GM19025 (cell line): ENCODE data around the gene IL31RA.

Experiments
- ATAC-seq: cut with Tn5 transposase; IDR thresholded peaks from one replicate; pipeline ENCODE4 v1.9.1; 2021; ENCODE audit warnings: mild to moderate bottlenecking, low read depth, moderate library complexity; ENCODE audit not compliant: unreplicated experiment

The IL31RA gene

GRCh38 chr5:55899344-55899743 lies 48.2 kb downstream of the IL31RA start:
- no peak for ATAC-seq

- no peak for ATAC-seq
Measured at GRCh38 chr5:55900068-55900467, 48.9 kb downstream of the IL31RA start.

GRCh38 chr5:55900776-55901175 lies 49.6 kb downstream of the IL31RA start:
- no peak for ATAC-seq

- ATAC-seq, result no peak
Measured at GRCh38 chr5:55902696-55903095, 51.5 kb downstream of the IL31RA start.

GRCh38 chr5:55903121-55903701 lies 52.1 kb downstream of the IL31RA start:
- ATAC-seq, result peak; percentile 97

- no peak for ATAC-seq
Measured at GRCh38 chr5:55904152-55904551, 53.0 kb downstream of the IL31RA start.

GRCh38 chr5:55905251-55905650 lies 54.1 kb downstream of the IL31RA start:
- ATAC-seq, result no peak

GRCh38 chr5:55907927-55908326 lies 56.8 kb downstream of the IL31RA start:
- ATAC-seq, result no peak

GRCh38 chr5:55908804-55909203 lies 57.6 kb downstream of the IL31RA start:
- no peak for ATAC-seq

GRCh38 chr5:55911784-55912653 lies 60.9 kb downstream of the IL31RA start:
- ATAC-seq, result no peak

GRCh38 chr5:55913466-55914413 lies 62.6 kb downstream of the IL31RA start:
- ATAC-seq, result peak; percentile 94

GRCh38 chr5:55914971-55915370 lies 63.8 kb downstream of the IL31RA start:
- ATAC-seq, result no peak

GRCh38 chr5:55915783-55916182 lies 64.6 kb downstream of the IL31RA start:
- no peak for ATAC-seq

GRCh38 chr5:55916986-55917385 lies 65.8 kb downstream of the IL31RA start:
- no peak for ATAC-seq

- ATAC-seq, result no peak
Measured at GRCh38 chr5:55917402-55918086, 66.4 kb downstream of the IL31RA start.

GRCh38 chr5:55918087-55919035 lies 67.2 kb downstream of the IL31RA start:
- no peak for ATAC-seq

GRCh38 chr5:55919625-55920024 lies 68.5 kb downstream of the IL31RA start:
- ATAC-seq, result no peak

- ATAC-seq, result no peak
Measured at GRCh38 chr5:55920784-55921183, 69.6 kb downstream of the IL31RA start.

GRCh38 chr5:55921617-55922016 lies 70.5 kb downstream of the IL31RA start:
- no peak for ATAC-seq
